HG03354 (cell line): ENCODE measurements around the gene ETV3.
"Not testable (repeated sequence)": the region's sequence is repeated elsewhere in the genome, so short reads cannot be mapped to it uniquely, and the experiment has no call there.

Experiments used
- ATAC-seq: cut with Tn5 transposase; IDR thresholded peaks from one replicate; pipeline ENCODE4 v1.9.1; 2021; ENCODE audit warnings: mild to moderate bottlenecking; ENCODE audit not compliant: unreplicated experiment, poor library complexity, severe bottlenecking

ETV3 gene

DNA sequence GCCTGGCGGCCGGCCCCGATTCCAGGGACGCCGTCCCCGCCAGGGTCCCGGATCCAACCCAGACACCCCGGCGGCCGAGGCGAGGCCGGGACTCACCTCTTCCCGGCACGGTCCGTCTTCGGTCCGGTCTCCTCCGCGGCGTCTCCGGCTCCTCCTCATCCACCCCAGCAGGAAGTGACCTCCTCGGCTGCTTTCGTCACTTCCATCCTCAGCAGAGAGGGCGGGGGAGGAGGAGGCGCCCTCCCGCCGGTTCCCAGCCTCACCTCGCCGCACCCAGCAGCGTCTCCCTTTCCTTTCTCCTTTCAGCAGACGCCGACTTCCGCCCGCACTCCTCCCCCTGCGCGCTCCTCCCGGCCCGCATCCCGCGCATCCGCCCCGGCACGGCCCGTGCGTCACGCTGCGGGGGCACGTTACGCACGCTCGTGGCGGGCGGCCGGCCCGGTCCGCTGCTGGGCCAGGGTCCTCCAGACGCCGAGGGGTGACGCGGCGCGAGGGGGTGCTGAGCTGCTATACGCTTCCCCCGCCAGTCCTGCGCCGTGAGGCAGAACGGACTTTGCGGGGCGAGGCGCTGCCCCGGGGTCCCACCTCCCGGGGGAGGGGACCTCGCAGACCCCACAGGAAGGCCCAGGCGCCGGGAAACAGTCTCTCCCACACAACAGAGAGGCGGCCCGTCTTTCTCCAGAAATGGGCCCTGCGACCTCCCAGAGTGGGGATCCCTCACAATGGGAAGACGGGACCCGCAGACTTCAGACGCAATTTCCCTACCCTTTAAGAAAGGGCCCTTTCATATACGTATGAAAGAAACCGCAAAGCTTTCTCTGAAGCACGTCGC lies at the start of gene ETV3:
Gene ETV3 (minus strand): TSS at position 176 of the 832 bp plus-strand sequence. CDS start 2,043 bp downstream, outside the sequence.
- ATAC-seq: peak; percentile 91

DNA sequence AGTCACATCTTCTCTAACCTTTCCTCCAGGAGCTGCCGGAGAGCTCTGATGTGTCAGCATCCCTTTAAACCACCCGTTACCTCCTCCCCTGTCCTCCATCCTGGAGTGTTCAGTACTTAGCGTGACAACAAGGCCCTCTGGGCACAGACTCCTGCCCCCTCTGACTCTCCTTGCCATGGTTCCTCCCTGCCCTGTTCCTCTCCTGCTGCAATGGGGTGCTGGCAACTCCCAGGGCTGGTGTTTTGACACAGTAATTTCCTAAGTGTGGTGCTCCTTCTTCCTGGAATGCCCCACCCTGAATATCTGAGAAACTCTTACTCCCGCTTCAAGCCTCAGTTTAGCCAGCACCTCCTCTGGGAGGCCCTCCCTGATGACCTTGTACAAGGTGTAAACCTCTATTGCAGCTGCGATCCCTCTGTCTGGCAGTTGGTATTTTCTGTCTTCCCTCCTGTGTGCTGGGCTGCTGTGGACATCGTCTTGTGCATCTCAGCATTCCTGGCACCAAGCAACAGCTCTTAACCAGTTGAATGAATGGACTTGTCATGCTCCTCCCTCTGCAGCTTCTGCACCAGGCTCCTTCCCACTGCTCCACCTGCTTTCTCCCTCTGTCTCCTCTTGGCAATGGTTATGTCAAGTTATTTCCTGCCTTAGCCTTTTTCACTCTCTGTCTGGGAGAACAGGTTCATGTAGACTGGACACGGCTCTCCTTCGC lies 48.2 kb upstream of the ETV3 start:
- no peak for ATAC-seq

DNA sequence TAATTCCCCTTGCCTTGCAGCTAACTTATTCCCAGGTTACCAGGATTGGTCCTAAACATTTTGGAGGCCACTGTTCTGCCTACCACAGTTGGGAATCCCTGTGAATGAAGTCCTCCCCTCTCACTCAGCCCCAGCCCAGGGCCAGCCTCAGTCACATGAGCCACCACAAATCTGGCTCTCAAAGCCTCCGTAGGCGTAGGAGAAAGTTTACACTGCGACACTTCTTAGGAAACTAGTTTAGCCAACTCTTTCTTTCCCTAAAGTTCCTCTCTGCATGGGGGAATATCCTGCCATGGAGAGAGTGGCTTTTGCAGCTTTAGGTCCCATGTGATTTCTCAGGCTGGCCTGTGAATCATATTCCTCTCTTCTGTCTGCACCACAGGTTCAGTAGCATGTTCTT lies 45.7 kb upstream of the ETV3 start:
- ATAC-seq: no peak

DNA sequence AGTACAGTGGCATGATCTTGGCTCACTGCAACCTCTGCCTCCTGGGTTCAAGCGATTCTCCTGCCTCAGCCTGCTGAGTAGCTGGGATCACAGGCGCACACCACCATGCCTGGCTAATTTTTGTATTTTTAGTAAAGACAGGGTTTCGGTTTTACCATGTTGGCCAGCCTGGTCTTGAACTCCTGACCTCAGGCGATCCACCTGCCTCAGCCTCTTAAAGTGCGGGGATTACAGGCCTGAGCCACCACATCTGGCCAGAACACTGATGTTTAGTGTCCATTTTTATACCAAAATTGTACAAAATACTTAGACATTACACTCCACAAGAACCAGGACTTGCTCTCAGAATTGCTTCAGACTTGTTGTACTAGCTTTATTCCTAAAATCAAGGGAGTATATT lies 44.2 kb upstream of the ETV3 start:
- not testable (repeated sequence) for ATAC-seq

DNA sequence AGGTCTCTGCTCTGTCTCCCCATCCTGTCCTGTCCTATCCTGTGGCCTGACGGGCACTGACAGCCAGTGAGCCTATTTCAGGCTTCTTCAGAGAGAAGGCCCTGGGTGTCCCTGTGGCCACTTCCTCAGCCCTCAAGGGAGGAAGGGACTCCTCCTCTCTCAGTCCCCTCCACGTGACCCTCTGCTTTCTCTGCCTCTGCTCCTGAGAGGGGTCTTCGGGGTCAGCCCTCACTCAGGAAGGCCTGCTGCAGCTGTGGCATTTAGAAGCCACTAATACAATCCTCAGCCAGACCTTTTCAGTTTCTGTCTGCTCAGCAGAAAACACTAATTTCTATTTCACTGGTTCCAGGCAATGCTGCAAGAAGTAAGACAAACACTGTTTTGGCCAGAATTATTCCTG lies 43.6 kb upstream of the ETV3 start:
- ATAC-seq: peak; percentile 33

DNA sequence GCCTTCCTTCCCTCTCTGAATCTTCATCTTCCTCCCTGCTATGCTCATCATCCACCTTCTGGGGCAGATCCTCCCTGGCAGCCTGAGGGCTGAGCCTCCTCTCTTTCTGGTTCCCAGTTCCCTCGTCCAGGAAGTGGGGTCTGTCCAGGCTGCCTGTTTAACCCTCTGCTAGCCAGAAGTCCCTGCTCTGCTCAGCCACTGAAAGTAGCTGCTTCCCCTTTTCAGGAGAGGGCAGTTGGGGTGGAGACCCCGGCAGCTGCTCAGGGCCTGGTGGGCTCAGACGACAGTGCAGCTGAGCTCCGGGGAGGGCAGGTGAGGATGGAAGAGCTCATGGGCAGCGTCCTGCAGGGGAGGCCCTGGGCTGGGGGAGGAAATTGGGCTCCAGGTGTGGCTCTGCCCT lies 43.1 kb upstream of the ETV3 start:
- ATAC-seq: peak; percentile 50

DNA sequence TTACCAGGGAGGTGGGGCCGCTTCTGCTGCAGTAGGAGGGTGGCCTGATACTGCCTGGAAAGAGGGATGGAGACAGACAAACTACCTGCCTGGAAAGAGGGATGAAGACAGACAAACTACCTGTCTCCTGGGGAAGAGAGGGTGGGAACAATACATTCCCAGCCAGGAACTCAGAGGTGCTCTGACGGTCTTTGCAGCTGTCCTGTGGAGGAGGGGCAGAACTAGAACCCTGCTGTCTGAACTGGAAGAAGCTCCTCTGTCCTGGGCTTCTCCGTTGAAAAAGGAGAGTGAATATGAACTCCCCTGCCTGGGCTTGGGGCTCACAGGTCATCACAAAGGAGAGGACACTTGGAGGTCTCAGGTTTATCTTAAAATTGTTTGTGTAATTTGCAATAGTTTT lies 40.3 kb upstream of the ETV3 start:
- no peak for ATAC-seq

DNA sequence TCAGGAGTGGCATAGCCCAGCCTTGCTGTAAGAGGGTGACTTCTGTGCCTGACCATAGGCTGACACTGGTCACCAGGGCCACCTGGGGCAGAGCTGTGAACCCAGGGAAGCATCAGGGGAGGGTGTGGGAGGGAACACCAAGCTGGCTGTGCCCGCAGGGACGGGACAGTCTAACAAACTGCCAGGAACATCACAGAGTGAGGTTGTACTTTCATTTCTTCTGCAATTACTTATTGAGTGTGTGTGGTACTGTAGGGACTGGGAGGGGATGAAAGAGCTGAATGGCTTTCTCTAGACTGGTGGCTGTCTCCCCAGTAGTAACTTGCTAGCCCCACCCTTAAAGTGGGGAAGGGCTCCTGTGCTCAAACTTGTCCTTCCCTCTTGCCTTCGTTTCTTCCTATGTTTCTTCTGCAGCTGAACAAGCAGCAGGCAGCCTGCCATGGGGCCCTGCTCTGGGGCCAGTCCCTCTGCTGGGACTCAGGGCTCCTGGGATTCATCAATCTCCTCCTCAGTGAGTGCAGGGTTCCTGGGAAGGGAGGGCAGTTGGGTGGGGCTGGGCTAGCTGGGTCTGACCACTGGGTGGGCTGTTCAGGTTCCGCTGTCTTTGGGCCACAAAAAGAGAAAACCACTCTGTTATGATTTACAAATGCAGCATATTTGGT lies 39.7 kb upstream of the ETV3 start:
- no peak for ATAC-seq

DNA sequence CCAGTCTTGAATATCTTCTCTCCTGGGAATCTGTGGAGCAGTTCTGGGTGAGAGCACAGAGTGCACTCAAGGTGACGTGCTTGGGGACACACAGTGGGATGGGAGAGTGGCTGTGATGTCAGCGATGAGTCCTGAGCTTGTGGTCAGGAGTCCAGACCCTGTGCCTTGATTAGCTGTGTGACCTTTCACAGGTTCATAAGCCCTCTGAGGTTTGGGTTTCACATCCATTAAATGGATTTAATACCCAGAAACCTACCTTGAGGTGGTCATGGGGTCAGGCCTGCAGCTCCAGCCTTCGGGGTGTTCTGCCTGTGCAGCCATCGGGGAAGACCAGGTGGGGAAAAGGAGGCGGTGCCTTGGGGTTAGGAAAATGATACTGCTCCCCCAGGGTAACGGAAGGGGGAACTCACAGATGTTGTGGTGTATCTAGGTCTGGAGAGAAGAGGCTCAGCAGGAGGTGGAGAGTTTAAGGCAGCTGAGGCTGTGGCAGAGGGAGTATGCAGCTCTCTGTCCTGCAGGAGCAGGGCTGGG lies 38.5 kb upstream of the ETV3 start:
- no peak for ATAC-seq

DNA sequence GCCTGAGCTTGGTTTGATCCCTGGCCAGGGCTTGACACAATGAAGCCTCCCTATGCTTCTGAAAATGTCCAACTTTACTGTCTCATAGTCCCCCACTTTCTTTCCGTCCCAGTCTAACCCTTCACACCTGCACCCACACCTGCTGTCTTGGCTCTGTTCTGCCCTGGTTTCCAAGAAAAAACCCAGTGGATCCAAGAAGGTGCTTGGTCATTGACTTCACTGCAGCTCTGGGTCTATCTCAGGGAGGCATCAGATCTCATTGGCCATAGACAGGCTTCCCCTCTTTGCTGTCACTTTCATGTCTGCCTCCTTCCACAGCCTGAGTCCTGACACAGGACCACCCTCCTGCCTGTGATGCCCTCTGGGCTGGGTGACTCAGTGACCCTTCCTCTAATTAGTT lies 37.8 kb upstream of the ETV3 start:
- ATAC-seq: no peak

DNA sequence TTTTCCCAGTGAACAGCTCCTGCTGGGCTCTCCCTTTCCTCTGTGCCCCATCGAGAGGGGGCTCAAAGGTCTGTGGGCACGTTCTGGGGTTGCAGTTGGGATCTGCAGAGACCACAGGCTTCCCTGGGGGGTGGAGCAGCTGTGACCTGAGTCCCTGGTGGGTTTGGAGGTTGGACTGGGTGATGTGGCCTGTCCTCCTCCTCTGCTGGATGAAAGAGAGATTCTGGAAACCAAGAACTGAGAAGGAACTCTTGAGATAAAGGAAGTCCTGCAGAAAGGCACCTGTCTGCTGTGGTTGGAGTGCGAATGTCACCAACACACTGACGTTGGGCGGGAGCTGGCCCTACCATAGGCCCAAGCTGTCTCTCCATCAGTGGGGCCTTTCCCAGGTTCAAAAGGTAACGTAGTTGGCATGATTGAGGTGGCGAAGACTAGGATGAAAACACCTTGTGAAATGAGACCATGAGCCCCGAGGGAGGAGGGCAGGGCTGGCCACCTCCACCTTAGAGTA lies 35.8 kb upstream of the ETV3 start:
- no peak for ATAC-seq

DNA sequence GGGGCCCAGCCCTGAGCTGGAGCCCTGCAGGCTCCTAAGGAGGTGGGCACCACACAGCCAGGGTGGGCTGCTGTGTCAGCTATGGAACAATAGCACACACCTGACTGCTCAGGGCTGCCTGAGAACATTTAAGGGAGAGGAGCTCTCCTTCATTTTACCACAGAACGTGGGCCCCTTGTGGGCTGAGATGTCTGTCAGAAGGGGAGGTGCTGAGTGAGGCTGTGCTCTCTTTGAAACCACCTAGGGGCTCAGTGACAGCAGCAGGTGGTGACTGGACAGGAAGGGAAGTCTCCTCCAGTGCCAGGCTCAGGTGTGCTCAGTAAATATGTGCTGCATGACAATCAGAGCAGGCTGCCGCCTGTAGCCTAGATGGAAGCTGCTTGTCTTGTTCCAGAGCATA lies 35.0 kb upstream of the ETV3 start:
- not testable (repeated sequence) for ATAC-seq

DNA sequence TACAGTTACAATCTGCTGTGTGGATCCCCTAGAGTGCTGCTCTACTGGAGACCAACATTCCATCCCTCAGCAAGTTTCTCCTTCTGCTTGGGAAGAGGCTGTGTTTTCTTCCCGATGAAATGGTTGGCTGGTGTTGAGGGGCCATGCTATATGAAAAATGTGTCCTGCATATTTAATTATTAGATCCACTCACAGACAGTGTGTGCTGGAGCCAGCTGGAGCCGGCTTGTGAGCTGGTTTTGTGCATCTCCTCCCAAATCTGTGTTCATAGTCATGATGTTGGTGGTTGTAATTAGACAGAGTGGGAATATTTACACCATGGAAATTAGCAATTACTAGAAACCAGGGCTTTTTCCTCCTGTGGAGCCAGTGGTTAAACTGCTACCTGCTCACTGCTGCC lies 34.4 kb upstream of the ETV3 start:
- ATAC-seq: not testable (repeated sequence)

DNA sequence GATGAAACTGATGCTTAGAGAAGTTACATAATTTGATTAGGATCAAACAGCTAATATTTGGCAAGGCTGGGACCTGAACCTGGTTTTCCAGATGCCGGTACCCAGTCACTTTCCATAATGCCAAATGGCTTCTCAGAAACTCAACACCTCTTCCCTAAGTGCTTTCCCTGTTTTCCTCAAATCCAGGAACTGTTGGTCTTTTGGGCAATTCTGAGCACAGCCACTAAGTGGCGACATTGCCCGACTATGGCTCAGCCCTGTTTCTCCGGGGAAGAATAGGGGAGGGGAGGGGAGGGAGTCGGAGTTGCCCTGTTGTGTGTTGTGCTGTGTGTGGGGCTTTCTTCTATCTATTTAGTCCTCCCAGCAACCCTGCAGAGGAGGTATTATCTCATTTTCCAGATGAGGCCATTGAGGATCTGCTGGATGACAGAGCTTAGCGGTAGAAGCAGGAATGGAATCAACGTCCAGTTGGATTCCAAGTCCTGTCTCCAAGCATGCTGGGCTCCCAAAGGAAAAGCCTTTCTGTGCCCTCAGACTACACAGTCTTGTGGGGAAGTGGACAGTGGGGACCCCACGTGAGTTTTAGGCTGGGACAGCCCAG lies 33.8 kb upstream of the ETV3 start:
- not testable (repeated sequence) for ATAC-seq

DNA sequence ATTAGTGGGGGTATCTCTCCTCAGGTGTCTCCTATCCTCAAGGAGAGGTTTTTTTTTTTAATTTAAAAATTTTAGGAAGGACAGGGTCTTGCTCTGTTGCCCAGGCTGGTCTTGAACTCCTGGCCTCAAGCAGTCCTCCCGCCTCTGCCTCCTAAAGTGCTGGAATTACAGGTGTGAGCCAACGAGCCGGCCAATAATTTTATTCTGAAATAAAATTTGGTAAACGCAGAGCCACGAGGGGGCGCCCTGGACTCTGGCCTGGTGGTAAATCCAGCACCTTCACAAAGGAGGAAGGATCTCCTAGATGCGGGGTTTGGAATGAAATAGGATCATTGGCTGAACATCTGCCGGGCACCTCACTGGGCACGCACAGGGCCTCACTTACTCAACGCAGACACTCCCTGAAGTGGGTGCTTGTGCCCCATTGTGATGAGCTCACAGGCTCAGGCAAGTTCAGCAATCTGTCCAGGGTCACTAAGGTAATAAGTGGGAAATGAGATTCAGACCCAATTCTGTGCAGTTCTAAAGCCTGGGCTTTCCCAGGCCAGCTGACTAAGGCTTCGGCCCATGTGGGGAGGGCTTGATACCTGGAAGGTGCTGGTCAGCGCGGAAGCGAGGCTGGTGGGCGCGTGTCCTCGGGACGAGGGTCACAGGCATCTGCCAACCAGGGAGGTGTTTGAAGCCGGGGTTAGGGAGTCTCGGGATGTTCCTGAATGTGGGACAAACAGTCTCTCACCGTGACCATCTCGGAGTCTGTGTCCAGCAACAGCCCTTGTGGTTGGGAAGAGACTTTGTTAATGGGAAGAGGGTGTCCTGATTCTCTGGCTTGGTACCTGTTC lies 32.7 kb upstream of the ETV3 start:
- ATAC-seq: no peak

DNA sequence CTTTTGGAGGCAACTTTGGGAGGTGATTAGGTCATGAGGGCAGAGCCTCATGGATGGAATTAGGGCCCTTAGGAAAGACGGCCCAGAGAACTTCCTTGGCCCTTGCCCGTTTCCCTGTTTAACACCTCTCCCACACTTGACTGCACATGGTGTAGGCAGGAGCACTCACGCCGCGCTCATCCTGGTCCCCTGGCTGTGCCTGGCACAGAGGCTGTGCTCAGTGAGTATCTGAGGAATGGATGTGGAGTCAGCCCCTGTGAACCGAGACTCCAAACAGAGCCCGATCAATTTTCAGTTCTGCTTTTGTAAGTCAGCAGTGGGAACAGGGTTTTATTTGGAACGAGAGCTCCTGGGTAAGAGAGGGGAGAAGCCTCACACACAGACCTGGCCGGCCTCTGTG lies 29.8 kb upstream of the ETV3 start:
- no peak for ATAC-seq

DNA sequence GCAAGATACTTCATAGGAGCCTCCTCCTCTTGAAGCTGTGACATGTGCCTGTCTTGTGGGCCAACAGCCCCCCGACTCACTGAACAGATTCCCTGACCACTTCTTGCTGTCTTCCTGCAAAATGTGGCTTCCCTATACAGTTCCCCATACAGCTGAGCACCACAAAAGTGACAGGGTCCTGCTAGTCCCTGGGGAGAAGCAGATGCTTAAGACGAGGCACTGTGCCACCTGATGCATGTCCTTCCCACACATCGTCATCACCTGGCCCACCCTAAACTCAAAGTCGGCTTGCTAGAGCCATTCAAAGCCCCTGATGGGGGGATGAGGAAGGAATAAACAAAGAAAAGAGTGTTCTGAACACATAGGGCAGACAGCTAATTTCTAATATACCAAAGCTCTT lies 29.2 kb upstream of the ETV3 start:
- no peak for ATAC-seq

DNA sequence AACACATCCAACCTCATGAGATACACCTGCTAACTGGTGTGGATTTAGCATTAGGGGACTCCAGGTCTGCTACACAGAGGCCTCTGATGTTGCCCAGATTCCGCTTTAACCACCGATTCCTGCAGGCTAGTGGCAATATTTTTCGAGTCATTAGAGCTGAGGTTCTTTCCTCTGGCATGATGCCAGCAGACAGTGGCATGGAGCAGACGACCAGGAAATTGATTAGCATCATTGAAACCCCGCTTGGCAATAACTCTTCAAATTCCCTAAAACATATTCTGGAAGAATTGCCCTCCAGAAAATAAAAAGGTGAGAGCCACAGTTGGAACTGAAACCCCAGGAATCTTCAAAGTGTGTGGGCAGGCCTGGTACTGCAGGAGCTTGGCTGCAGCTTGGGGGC lies 28.4 kb upstream of the ETV3 start:
- ATAC-seq: no peak
